Keratinocyte (primary cell): ENCODE results near the gene OGDHL. TPM values are rescaled to one million over a fixed set of nuclear protein-coding genes. Genes with fewer than 3 reads are reported as not detected.

Source experiments
- DNase-seq: peaks from one replicate; pipeline ENCODE4 v3.0.0-alpha.2; 2011; ENCODE audit warnings: low read depth, missing footprints, low spot score
- FAIRE-seq: peaks from 2 replicates; lab custom pipeline; 2011; peaks lifted over from hg19 to GRCh38; lab: Jason Lieb, UNC
- H2AFZ ChIP-seq: 2 replicates; pipeline ENCODE4 v1.6.0; 2012; ENCODE audit warnings: low read length, control low read depth, inconsistent platforms; ENCODE audit not compliant: control insufficient read depth
- H3K27ac ChIP-seq: 2 replicates; pipeline ENCODE4 v1.5.1; 2011; ENCODE audit warnings: low read length; ENCODE audit not compliant: control insufficient read depth, insufficient read depth
- H3K27me3 ChIP-seq: 3 replicates; pipeline ENCODE4 v1.6.0; 2011; ENCODE audit warnings: low read length; ENCODE audit not compliant: control insufficient read depth, insufficient read depth; ENCODE audit errors: extremely low read depth
- H3K36me3 ChIP-seq, 2 experiments: 2 replicates in 1 of 2; 3 replicates in 1 of 2; pipeline ENCODE4 v1.5.1; 2011; ENCODE audit warnings: low read length in 2 of 2, mild to moderate bottlenecking in 1 of 2; ENCODE audit not compliant: control insufficient read depth in 2 of 2, insufficient read depth in 2 of 2; ENCODE audit errors: extremely low read depth in 1 of 2
- H3K4me1 ChIP-seq: 3 replicates; pipeline ENCODE4 v1.5.1; 2011; ENCODE audit warnings: low read length; ENCODE audit not compliant: control insufficient read depth, insufficient read depth; ENCODE audit errors: extremely low read depth
- H3K4me2 ChIP-seq: 3 replicates; pipeline ENCODE4 v1.6.0; 2011; ENCODE audit warnings: low read depth, low read length; ENCODE audit not compliant: control insufficient read depth, insufficient read depth; ENCODE audit errors: extremely low read depth
- H3K4me3 ChIP-seq, 3 experiments: fragments of 200-600 bp in 1 of 3; sonication (generic) in 1 of 3; 2 replicates in 2 of 3; 3 replicates in 1 of 3; pipeline ENCODE4 v1.5.1; 2011 to 2016; ENCODE audit warnings: low read length in 3 of 3, mild to moderate bottlenecking in 3 of 3, control low read depth in 2 of 3, inconsistent platforms in 1 of 3, low read depth in 1 of 3, mixed read lengths in 1 of 3, mixed run types in 1 of 3, moderate library complexity in 1 of 3; ENCODE audit not compliant: control insufficient read depth in 2 of 3, insufficient read depth in 2 of 3; ENCODE audit errors: extremely low read depth in 1 of 3
- H3K79me2 ChIP-seq: 2 replicates; pipeline ENCODE4 v1.6.0; 2012; ENCODE audit warnings: low read length; ENCODE audit not compliant: control insufficient read depth, insufficient read depth
- H3K9ac ChIP-seq: 3 replicates; pipeline ENCODE4 v1.6.0; 2011; ENCODE audit warnings: low read length; ENCODE audit not compliant: control insufficient read depth, insufficient read depth; ENCODE audit errors: extremely low read depth
- H3K9me1 ChIP-seq: 3 replicates; pipeline ENCODE4 v1.6.0; 2011; ENCODE audit warnings: low read length; ENCODE audit not compliant: control insufficient read depth, insufficient read depth; ENCODE audit errors: extremely low read depth
- H3K9me3 ChIP-seq: 2 replicates; pipeline ENCODE4 v1.5.1; 2012; ENCODE audit warnings: low read depth, low read length; ENCODE audit not compliant: control insufficient read depth
- H4K20me1 ChIP-seq: 3 replicates; pipeline ENCODE4 v1.6.0; 2011; ENCODE audit warnings: low read length; ENCODE audit not compliant: control insufficient read depth, insufficient read depth; ENCODE audit errors: extremely low read depth
- EZH2 ChIP-seq: IDR thresholded peaks from one replicate; pipeline ENCODE4 v1.6.1; 2012; ENCODE audit warnings: inconsistent platforms, mild to moderate bottlenecking, low read length, moderate library complexity
- dilution Hi-C: fragments of 300-500 bp; cut with MboI; formaldehyde crosslinking; loops from one replicate; pipeline ENCODE4 v1.7.0; 2020; ENCODE audit warnings: low sequenced_read_pairs; ENCODE audit not compliant: extremely low pct_ligation_motif_present
- polyA plus RNA-seq, 5 experiments: library from polyadenylated mRNA; depleted of rRNA in 3 of 5; stranded (reverse) in 3 of 5; stranded (forward) in 1 of 5; unstranded in 1 of 5; fragments of >200 nt; gene quantifications; 1 replicate in 1 of 5; 2 replicates in 3 of 5; 3 replicates in 1 of 5; pipeline versions ENCODE4 v1.2.1 to v1.2.3, GENCODE V29; 2011 to 2012; ENCODE audit warnings: missing spikeins in 2 of 5, low read depth in 1 of 5, low replicate concordance in 1 of 5
- TF ChIP-seq, protein P1 (sequence below), 3 experiments: IDR thresholded peaks in 1 of 3; conservative IDR thresholded peaks in 1 of 3; optimal IDR thresholded peaks in 1 of 3; 2 replicates in 2 of 3; 3 replicates in 1 of 3; pipeline versions ENCODE3 to v1.5.1; 2011; ENCODE audit warnings: low read length in 3 of 3, mild to moderate bottlenecking in 3 of 3, moderate library complexity in 2 of 3, control low read depth in 1 of 3, inconsistent platforms in 1 of 3; ENCODE audit not compliant: insufficient read depth in 2 of 3; ENCODE audit errors: extremely low read depth in 1 of 3

The OGDHL gene
- polyA plus RNA-seq, 1 donor (not counting 4 experiments of a cell fraction or from before 2014, with no cell fraction given), result 0.09 TPM

DNA sequence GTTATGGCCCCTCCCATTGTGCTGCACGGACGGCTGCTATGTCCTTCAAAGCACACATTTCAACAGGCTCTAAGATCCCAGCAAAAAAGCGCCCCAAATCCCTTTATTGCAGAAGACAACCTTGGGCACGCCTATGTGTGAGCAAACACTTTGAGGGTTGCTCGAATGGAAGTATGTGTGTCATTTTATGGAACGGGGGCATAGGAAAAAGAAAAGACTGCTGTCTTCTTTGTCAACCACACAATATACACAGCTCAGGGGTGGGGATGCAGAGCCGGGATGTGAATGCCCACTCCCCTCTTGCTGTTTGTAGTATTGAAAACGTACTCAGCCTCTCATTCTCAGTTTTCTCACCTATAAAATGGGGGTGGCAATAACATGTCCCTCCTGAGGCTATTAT, 50.6 kb downstream of the OGDHL start:
- Histone ChIP-seq H3K9ac (no peak overlapping the region), H3K27me3 (peaks cover 27% of the 10 kb centered on the region)
- no peak for FAIRE-seq

DNA sequence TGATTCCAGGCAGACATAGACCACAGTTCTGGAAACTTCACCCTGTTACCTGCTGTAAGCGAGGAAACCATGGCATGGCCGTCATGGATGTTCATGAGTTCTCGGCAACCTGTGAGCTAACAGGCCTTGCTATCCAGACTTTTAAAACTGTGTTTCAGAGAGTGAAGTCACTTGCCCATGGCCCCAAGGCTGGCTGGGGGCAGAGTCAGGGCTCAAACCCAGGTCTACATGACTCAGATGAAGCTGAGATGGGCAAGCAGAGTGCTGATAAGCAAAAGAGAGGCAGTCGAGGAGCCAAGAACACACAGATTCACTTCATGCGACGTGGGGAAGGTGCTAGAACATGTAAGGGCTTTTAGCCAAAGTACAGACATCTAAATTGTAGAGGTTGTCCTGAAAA, 51.2 kb downstream of the OGDHL start:
- Histone ChIP-seq H3K9me1 (no peaks in the 10 kb centered on the region), H3K27ac (no peak overlapping the region), H3K4me1 (no peaks in the 10 kb centered on the region), H3K27me3 (peaks cover 27% of the 10 kb centered on the region), H3K4me2 (no peak overlapping the region), H3K36me3 (no peaks in the 10 kb centered on the region), H3K9me3 (no peaks in the 10 kb centered on the region), H3K79me2 (no peaks in the 10 kb centered on the region), H3K9ac (no peak overlapping the region), H4K20me1 (no peaks in the 10 kb centered on the region), H3K4me3 (no peak overlapping the region), H2AFZ (no peak overlapping the region)
- FAIRE-seq (no peak), DNase-seq (no peak)
- no peak for TF ChIP-seq EZH2
- TF ChIP-seq, protein P1, sequence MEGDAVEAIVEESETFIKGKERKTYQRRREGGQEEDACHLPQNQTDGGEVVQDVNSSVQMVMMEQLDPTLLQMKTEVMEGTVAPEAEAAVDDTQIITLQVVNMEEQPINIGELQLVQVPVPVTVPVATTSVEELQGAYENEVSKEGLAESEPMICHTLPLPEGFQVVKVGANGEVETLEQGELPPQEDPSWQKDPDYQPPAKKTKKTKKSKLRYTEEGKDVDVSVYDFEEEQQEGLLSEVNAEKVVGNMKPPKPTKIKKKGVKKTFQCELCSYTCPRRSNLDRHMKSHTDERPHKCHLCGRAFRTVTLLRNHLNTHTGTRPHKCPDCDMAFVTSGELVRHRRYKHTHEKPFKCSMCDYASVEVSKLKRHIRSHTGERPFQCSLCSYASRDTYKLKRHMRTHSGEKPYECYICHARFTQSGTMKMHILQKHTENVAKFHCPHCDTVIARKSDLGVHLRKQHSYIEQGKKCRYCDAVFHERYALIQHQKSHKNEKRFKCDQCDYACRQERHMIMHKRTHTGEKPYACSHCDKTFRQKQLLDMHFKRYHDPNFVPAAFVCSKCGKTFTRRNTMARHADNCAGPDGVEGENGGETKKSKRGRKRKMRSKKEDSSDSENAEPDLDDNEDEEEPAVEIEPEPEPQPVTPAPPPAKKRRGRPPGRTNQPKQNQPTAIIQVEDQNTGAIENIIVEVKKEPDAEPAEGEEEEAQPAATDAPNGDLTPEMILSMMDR (optimal IDR thresholded peaks at IDR 0.05 in 1 of 3, IDR thresholded peaks at IDR 0.05 in 1 of 3, conservative IDR thresholded peaks at IDR 0.05 in 1 of 3; ENCODE audit: extremely low read depth in 1 of 3, insufficient read depth in 2 of 3, low read length in 3 of 3), result no peak
- dilution Hi-C loops, result no loop called here

More for the DNA sequence above, 50.6 kb downstream of the OGDHL start:
- Histone ChIP-seq H3K4me3 (no peak overlapping the region), H3K4me1 (no peaks in the 10 kb centered on the region), H3K9me1 (no peaks in the 10 kb centered on the region), H3K79me2 (no peaks in the 10 kb centered on the region), H4K20me1 (no peaks in the 10 kb centered on the region), H3K36me3 (no peaks in the 10 kb centered on the region), H3K4me2 (no peak overlapping the region), H3K9me3 (no peaks in the 10 kb centered on the region), H2AFZ (no peak overlapping the region), H3K27ac (no peak overlapping the region)
- no peak for DNase-seq
- dilution Hi-C loops, result no loop called here
- TF ChIP-seq, protein P1 (optimal IDR thresholded peaks at IDR 0.05 in 1 of 3, IDR thresholded peaks at IDR 0.05 in 1 of 3, conservative IDR thresholded peaks at IDR 0.05 in 1 of 3; ENCODE audit: extremely low read depth in 1 of 3, insufficient read depth in 2 of 3, low read length in 3 of 3), result no peak
- no peak for TF ChIP-seq EZH2
